ENCODE measurements around the gene TSPYL6. TPM values are rescaled to one million over a fixed set of nuclear protein-coding genes. Genes with fewer than 3 reads are reported as not detected.

The TSPYL6 gene
- total RNA-seq, 2 donors from 2014 or later = not detected

GRCh38 chr2:54279385-54279784, 23.4 kb upstream of the TSPYL6 start:
- 79 to 82% methylated on average over 2 of the region's 2 CpGs for WGBS, 2 donors

GRCh38 chr2:54275541-54275940, 19.5 kb upstream of the TSPYL6 start:
- H3K27ac ChIP-seq = no peak overlapping the region
- no peaks in the 10 kb centered on the region for H3K27me3 ChIP-seq
- WGBS, 2 donors = 65 to 100% methylated on average over 2 of the region's 2 CpGs
- ATAC-seq (no peak), DNase-seq (no peak)
- H3K4me3 ChIP-seq = no peak overlapping the region
- H3K9me3 ChIP-seq = no peaks in the 10 kb centered on the region
- intact Hi-C loops (cut with DNase I) = no loop called here
- TF ChIP-seq CTCF (IDR thresholded peaks at IDR 0.05) = no peak
- TF ChIP-seq POLR2A (IDR thresholded peaks at IDR 0.05) = no peak
- no peaks in the 10 kb centered on the region for H3K36me3 ChIP-seq (replicated peaks in 1 of 2; ENCODE audit: insufficient read depth in 1 of 2, low read depth in 2 of 2)
- no peaks in the 10 kb centered on the region for H3K4me1 ChIP-seq

More at GRCh38 chr2:54279385-54279784, 23.4 kb upstream of the TSPYL6 start:
- H3K36me3 ChIP-seq (replicated peaks in 1 of 2; ENCODE audit: insufficient read depth in 1 of 2, low read depth in 2 of 2) = no peaks in the 10 kb centered on the region
- no peak overlapping the region for H3K4me3 ChIP-seq
- TF ChIP-seq POLR2A (IDR thresholded peaks at IDR 0.05) (no peak), CTCF (IDR thresholded peaks at IDR 0.05) (no peak)
- no peak overlapping the region for H3K27ac ChIP-seq
- DNase-seq = no peak
- H3K27me3 ChIP-seq = no peaks in the 10 kb centered on the region
- H3K4me1 ChIP-seq = no peaks in the 10 kb centered on the region
- no peak for ATAC-seq
- intact Hi-C loops (cut with DNase I) = no loop called here
- H3K9me3 ChIP-seq = no peaks in the 10 kb centered on the region

DNA sequence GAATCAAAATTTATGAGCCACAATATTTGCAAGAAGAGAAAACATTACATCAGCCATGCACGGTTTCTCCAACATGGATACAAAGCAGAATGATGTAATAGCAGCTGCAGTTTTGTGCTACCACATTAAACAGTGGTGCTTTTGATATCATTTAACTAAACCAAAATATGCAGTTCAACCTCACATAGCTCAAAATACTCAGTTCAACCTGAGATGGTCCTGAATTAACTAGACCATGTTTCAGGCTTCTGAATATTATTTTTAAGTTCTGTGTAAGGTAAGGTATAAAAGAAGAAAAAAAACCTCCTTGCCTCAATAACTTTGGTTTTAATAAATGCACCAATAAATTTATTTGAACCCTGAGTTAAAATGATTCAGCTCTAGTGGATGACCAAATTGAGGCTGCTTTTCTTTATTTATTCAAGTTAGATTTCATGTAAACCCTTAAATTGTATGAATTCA, 18.8 kb upstream of the TSPYL6 start:
- ATAC-seq = no peak
- TF ChIP-seq CTCF (IDR thresholded peaks at IDR 0.05) (no peak), POLR2A (IDR thresholded peaks at IDR 0.05) (no peak)

DNA sequence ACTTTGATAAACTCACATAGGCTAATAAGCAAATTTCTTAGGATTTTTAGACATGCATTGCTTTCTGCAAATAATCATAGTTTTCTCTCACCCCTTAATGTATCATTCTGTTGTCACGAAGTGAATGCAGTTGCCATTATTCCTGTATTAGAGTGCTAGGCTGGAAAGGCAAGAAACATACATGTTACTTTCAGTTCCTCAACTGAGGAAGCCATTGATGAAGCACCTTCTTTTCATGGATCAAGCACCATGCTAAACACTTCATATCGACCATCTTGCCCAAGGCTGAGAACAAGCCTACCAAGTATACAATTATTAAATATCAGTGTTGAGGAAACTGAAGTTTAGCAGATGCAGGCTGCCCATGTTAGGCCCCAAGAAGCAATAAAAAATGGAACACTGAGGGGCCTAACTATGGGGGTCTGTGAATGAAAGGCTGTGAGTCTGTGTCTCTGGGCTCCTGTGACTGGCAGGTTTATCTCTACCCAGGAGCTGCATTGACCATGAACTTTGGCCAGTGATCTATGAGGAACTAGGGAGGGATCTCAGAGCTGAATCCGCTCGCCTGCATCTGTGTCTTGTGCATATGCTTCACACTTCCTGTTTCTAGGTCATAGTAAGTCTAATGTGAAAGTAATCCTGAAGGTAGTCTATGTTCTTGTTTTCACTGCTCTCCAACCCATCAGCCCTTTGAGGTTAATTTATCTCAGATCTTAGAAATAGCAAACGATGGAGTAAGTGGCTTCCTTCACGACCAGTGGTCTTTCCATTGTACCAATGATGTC, 16.0 kb upstream of the TSPYL6 start:
- intact Hi-C loops (cut with DNase I) = no loop called here
- Histone ChIP-seq H3K27ac (no peak overlapping the region), H3K9me3 (no peaks in the 10 kb centered on the region), H3K36me3 (replicated peaks in 1 of 2; ENCODE audit: insufficient read depth in 1 of 2, low read depth in 2 of 2) (no peaks in the 10 kb centered on the region), H3K27me3 (no peaks in the 10 kb centered on the region), H3K4me3 (no peak overlapping the region), H3K4me1 (no peaks in the 10 kb centered on the region)
- no peak for TF ChIP-seq POLR2A (IDR thresholded peaks at IDR 0.05)
- TF ChIP-seq CTCF (IDR thresholded peaks at IDR 0.05) = no peak
- no peak for DNase-seq
- ATAC-seq = no peak
- WGBS, 2 donors = 91% methylated on average over 6 of the region's 6 CpGs

More for the DNA sequence above, 18.8 kb upstream of the TSPYL6 start:
- Histone ChIP-seq H3K4me3 (no peak overlapping the region), H3K9me3 (no peaks in the 10 kb centered on the region), H3K36me3 (replicated peaks in 1 of 2; ENCODE audit: insufficient read depth in 1 of 2, low read depth in 2 of 2) (no peaks in the 10 kb centered on the region), H3K27me3 (no peaks in the 10 kb centered on the region), H3K4me1 (no peaks in the 10 kb centered on the region), H3K27ac (no peak overlapping the region)
- 53 to 57% methylated on average over 1 of the region's 1 CpG for WGBS, 2 donors
- no peak for DNase-seq
- intact Hi-C loops (cut with DNase I) = no loop called here

GRCh38 chr2:54271189-54271588, 15.2 kb upstream of the TSPYL6 start:
- WGBS, 2 donors = 90 to 96% methylated on average over 4 of the region's 4 CpGs
- intact Hi-C loops (cut with DNase I) = no loop called here
- no peak for ATAC-seq

More at GRCh38 chr2:54271189-54271588, 15.2 kb upstream of the TSPYL6 start:
- no peak overlapping the region for H3K27ac ChIP-seq
- no peaks in the 10 kb centered on the region for H3K4me1 ChIP-seq
- no peaks in the 10 kb centered on the region for H3K9me3 ChIP-seq
- H3K4me3 ChIP-seq = no peak overlapping the region
- no peaks in the 10 kb centered on the region for H3K27me3 ChIP-seq
- H3K36me3 ChIP-seq (replicated peaks in 1 of 2; ENCODE audit: insufficient read depth in 1 of 2, low read depth in 2 of 2) = no peaks in the 10 kb centered on the region
- DNase-seq = no peak
- no peak for TF ChIP-seq POLR2A (IDR thresholded peaks at IDR 0.05)
- no peak for TF ChIP-seq CTCF (IDR thresholded peaks at IDR 0.05)

Measured in body of pancreas (tissue), 4 donors.